Measurements from ENCODE around the gene DLD.
"Not testable (repeated sequence)": the region's sequence is repeated elsewhere in the genome, so short reads cannot be mapped to it uniquely, and the experiment has no call there.

Gene DLD

DNA sequence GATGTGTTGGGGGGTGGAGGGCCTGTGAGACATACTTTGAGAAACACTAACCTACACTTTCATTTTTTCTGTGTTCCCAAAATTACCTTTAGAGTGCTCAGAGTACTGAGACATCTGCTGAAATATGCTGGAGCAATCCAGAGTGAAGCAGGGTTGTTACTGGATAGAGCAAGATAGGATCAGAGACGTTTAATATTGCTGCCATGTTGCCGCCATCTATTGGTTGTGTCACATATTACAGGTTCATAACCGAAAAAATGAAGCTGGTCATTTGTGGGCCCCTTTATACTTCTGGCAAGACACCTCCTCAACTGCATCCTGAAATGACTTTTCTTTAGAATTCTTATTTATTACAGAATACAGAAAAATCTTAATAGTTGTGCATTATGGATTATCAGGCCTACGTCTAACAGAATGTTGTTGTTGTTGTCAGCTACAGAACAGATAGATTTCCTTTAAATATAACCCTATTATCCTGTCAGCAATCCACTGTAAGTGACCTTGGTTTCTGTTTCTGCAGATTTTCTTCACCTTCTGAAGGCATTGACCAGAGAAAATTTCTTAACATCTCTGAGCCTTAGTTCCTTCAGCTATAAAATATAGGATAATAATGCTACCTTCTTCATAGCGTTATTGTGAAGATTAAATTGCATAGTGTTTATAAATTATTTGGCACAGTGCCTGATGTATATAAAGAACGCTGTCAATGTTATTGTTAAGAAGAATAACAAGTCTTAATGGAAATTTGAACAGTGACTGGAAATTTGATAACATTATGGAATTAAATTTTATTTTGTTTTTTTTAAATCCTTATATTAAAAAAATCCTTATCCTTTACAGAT is 16.2 kb upstream of the DLD start:
- DNase-seq: peak; percentile 52

DNA sequence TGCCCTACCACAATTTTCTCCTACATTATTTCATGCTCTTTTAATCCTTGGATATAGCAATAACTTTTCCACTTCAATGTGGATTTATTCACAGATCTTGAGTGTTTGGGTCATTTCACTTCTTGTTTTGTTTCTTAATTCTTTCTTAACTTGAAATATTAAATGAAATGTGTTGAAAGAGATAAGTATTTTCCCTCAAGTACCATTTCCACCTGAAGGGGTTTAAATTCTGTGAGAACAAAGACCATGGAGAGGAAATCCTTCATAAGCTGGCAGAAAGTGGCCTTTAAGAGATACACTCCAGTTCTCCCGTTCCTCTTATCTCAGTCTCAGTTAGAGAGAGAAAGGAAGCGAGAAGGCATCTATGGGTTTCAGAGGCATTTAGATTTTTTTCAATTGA is 14.1 kb upstream of the DLD start:
- DNase-seq: no peak

DNA sequence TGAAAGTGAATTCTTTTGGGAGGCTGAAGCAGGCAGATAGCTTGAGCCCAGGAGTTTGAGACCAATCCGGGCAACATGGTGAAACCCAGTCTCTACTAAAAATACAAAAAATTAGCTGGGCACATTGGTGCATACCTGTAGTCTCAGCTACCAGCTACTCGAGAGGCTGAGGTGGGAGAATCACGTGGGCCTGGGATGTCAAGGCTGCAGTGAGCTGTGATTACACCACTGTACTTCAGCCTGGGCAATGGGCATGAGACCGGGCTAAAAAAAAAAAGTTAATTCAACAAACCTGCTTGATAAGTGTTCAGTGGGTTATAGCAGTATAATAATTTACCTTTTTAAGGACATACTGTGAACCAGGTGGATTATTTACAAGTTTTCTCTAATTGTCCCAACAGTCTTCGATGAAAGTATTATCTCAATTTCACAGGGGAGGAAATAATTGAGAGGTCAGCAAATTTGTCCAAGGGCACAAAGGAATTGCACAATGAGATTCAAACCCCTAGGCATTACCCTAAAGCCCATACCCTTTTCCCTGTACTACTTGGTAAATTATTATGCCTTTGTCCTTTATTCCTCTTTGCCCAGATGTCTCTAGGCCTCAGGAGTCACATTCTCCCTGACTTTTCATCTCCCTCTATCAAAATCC is 13.1 kb upstream of the DLD start:
- DNase-seq: no peak

DNA sequence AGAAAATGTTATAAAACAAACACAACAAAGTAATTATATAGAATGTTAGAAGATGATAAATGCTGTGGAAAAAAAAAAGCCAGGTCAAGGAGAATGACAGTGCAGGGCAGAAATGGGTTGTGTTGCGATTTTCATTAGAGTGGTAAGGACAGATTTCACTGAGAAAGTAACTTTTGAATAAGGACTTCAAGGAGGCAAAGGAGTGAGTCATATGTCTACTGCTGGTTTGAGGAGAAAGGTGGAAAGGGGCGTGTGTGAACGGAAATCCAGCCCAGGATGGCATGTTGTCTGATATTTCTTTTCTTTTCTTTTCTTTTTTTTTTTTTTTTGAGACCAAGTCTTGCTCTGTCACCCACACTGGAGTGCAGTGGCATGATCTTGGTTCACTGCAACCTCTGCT is 12.3 kb upstream of the DLD start:
- no peak for DNase-seq

DNA sequence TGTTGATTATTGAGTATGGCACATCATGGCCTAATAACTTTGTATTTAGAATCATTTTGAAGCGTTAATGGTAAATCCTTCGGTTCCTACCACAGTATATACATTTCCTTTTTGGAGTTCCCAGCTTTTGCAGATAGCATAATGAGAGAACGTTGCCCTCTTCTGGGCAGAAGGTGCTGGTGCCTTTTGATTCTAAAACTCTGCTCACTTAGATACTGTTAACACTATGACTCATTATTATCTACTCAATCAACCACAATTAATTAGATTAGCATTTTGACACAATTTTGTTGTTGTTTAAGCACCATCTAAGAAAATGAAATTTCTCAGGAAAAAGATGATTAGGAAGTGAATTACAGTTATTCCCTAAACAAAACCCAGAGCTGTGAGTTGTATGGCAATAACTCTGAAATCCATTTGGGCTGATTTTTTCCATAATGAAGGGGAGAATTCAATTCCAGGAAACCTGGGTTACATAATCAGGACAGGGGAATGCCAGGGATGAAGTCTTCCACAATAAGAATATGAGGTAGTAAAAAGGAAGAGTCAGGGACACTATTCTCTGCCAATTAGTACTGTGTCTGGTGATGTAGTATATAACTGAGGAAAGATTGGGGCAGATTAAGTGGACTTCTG is 11.5 kb upstream of the DLD start:
- DNase-seq: peak; percentile 13

DNA sequence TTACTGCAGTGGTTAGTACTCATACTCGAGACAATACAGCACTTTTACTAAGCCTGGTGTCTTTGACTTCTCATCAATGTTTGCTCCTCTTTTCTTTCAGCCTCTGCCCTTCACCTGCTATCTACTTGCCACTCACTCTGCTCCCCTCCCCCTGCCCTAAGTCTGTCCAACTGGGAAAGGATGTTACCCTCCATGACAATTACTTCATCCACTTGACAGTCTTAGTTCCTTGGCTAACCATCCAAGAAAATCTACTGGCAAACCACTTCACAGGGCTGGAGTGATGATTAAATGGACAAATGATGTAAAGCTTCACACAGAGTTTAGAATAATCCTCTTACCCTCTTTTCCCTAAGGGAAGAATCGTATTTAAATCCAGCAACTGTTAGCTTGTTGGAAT is 8.2 kb upstream of the DLD start:
- DNase-seq: no peak

DNA sequence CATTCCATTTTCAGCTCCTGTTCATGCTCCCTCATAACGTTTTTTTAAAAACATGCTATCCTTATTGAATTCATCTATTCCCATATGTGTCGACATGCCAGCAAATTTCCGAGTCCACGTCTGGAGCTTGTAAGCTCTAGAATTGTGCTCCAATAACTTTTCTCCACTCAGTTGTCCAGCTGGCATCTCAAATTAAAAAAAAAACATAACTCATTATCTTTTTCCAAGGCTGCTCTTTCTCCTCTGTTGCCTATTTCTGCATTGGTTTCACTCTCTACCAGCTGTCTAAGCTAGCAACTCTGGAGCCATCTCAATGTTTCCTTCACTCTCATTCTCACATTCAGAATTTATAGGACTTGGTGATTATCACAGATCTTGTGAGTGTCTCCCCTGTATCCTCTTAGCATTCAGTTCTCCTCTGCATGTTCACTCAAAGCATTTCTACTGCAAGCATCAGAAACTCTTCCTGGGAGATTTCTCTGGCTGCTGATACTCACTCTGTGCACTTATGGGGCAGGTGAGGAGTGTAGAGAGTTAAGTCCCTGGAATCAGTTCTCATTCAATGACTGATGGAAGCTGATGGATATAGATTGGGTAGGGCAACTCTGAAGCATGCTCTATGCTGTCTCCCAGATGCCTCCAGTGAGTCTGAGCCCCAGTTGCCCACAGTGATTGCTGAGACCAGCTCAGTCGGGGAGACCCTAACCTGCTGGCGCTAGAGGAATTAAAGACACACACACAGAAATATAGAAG is 6.7 kb upstream of the DLD start:
- DNase-seq: no peak

DNA sequence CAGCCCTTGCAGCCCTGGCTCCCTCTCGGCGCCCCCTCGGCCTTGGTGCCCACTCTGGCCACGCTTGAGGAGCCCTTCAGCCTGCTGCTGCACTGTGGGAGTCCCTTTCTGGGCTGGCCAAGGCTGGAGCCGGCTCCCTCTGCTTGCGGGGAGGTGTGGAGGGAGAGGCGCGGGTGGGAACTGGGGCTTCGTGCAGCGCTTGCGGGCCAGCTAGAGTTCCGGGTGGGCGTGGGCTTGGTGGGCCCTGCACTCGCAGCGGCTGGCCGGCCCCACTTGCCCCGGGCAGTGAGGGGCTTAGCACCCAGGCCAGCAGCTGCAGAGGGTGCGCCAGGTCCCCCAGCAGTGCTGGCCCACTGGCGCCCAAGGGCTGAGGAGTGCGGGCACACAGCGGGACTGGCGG is 3.2 kb upstream of the DLD start:
- not testable (repeated sequence) for DNase-seq

DNA sequence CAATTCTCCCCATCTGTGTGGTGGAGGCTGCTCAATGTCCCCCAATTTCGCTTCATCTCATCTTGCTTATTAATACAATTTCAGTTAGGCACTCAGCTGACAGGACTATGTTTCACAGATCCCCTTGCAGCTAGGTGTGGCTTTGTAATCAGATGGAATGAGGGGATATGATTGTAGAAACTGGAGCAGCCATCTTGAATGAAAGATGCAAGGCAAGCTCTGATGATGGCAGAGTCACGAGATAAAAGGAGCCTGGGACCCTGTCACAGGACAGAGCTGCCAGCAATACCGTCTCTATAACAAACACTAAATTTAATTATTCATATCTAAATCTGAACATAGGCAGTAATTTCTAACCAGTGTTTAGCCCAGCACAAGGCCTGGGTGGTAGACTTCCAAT is 991 bp upstream of the DLD start:
- DNase-seq: no peak

DNA sequence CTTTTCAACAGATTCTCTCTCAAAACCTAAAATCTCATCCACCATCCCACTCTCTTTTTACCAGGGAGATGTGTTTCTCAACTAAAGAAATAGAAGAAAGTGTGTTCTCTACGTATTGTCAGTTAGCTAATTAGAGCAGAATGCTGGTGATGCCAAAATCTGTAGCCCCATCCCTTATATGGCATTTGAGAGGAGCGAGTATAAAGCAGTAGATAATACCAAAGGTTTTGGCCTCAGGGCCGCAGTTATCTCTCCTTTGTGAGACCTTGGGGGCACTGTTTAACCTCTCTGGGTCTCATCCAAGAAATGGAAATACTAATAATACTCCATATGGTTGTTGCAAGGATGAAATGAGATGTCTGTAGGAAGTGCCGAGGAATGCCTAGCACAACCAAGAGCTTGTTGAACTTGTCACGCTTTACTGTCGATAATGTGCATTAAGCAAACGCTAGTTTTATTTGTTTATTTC is 456 bp upstream of the DLD start:
- peak; percentile 15 for DNase-seq

DNA sequence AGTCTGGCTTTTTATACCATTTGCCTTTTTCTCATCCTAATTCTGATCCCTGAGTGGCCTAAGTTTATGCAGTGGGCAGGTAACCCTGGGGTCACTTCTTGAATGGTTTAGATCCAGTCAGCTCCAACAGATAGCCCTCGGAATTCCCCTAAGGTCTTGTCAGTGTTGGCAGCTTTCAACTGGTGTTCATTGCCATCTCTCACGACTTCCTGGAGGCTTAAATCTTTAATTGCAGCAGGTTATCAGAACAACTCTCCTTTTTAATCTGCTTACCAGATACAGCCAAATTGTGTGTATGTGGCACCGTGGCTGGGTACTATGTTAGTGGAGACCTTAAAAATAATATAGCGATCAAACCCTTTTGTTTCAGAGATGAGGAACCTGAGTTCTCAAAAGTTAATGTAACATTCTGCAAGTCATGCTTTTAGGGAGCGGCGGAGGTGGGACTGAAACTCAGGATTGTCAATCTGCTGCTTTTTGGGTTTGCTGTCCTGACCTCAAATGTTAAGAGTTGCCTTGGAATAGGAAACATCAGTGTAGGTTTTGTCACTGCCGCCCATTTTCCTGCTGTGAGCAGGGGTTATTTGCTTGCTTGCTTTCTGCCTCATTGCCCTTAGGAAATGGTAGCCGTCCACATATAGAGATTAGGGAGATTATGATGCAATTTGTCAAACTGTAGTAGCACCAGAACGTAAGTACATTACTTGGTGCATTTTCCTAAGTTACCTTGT is 818 bp downstream of the DLD start:
- DNase-seq: no peak

DNA sequence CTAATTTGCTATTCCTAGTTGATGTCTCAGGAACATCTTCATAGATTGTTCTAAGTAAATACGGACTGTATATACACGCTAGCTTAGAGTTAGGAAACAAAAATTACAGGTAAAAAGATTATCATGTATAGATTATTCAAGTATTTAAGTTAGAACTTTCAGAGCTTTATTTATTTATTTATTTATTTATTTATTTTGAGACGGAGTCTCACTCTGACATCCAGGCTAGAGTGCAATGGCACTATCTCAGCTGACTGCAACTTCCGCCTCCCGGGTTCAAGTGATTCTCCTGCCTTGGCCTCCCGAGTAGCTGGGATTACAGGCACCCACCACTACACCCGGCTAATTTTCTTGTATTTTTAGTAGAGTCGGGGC is 1.4 kb downstream of the DLD start:
- DNase-seq: not testable (repeated sequence)

DNA sequence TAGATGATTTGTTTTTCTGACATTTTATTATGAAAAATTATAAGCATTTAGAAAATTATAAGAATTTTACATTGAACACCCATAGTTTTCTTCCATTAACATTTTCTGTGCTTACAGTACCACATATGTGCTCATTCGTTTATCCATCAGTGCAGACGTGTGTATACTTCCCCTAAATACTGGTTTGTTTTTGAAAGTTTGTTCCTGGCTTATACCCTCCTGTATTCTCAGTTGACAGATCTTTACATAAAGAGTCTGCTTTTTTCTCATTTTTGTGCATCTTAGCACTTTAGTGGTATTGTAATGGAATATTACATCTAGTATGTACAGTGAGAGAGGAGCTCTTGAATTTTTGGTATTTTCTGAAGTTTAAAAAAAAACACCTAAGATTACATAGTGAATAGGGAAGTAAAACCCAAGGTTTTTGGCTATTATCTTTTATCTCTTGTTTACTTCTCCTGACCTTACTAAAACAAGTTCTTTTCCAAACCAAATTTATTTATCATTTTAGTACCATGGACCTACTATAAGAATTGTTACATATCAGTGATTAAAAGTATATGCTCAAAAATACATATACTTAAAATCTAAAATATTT is 8.1 kb downstream of the DLD start:
- DNase-seq: no peak

DNA sequence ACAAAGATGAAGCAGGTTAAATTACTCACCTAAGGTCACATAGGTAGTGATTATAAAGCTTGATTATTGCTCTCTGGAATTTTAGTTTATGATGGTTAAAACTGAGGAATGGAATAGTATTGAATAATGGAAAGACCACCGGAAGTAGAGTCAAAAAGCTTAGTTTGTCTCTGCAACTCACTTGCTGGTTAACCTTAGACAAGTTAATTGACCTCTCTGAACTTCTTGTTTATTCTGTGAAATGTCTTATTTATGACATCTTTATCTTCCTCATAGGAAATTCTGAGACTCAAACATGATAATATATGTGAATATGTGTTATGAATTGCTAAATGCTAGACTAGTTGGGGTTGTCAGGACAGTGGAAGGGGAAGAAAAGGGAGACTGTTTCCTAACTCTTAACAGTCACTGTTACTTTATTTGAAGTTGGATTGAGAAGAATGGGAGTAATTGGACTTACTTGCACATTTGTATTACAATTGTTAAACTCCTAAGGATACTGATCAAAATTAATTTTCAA is 9.6 kb downstream of the DLD start:
- no peak for DNase-seq

DNA sequence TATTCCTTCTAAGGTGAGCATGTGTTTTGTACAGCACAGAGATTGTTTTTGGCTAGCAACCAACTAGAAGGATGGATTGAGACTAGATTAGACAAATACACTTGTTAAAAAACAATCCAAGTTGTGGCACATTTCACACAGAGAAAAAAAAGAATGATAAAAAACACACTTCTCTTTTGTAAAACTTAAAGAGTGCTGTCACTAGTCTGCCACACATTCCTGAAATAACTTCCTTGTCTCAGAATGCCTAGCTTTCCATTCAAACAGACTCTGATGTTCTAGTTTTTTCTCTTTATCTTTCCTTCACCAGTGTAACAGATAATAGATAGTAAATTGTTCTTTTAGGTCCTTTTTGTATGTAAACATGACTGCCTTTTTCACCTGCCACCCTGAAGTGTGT is 11.4 kb downstream of the DLD start:
- DNase-seq: no peak

DNA sequence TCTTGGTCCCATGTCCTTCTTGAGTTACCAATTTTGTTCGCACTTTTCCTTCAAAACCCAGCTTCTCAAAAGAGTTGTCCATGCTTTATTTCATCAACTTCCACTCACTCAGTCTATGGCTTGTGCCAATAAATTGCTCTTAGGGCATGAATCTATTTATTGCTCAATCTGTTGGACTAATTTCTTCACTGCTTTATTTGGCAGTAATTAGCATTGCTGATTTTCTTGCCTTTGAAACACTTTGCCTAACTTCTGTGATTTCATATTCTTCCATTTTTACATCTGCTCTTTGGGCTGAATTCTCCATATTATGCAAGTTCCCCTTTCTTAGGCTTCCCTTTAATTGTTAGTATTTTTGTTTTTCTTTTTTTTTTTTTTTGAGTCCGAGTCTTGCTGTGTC is 16.8 kb downstream of the DLD start:
- DNase-seq: no peak

DNA sequence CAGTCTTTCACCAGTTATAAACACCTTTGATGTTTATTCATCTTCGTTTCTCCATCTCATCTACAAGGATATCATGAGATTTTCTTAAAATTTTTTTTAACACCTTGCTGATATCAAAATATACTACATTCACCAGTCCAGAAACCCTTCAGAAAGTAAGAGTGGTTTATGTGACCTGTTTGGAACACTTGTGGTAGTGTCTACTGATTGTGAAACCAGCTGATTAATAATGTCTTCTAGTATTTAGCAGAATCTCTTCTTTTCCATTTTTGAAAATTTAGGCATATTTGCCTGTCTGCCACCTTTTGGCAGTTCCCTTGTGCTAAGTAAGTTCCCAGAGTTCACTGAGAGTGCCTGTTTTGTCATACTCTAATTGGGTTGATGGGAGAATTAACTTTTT is 18.5 kb downstream of the DLD start:
- DNase-seq: no peak

DNA sequence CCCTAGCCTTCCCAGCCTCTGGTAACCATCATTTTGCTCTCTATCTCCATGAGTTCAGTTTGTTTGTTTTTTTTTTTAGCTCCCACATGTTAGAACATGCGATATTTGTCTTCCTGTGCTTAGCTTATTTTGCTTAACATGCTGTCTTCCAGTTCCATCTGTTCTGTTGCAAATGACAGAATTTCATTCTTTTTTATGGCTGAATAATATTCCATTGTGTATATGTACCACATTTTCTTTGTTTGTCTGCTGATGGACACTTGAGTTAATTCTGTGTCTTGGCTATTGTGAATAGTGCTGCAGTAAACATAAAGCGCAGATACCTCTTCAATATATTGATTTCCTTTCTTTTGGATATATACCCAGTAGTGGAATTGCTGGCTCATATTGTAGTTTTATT is 21.0 kb downstream of the DLD start:
- DNase-seq: no peak

DNA sequence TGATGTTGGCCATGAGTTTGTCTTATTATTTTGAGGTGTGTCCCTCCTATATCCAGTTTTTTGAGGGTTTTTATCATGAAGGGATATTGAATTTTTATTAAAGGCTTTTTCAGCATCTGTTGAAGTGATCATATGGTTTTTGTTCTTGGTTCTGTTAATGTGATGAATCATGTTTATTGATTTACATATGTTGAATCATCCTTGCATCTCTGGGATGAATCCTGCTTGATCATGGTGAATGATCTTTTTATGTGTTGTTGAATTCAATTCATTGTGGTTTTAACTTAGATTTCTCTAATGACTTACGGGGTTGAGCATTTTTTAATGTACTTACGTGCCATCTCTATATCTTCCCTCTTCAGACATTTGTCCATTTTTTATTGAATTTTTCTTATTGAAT is 22.9 kb downstream of the DLD start:
- no peak for DNase-seq

DNA sequence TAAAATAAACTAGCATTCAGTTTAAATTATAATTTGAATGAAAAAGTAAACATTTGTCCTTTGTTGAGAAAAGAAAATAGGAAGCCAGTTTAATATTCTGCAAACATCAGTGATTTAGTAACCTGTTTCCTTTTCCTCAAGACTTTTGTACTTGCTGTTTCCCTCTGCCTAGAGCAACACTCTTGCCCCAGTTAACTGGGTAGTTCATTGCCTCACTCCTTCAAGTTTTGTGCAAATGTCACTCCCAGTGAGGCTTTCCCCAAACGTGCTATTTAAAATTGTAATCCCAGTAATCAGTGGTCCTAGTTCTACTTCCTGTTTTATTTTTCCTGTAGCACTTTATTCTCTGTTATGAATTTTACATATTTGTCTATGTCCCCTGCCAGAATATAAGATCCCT is 23.8 kb downstream of the DLD start:
- DNase-seq: no peak

DNA sequence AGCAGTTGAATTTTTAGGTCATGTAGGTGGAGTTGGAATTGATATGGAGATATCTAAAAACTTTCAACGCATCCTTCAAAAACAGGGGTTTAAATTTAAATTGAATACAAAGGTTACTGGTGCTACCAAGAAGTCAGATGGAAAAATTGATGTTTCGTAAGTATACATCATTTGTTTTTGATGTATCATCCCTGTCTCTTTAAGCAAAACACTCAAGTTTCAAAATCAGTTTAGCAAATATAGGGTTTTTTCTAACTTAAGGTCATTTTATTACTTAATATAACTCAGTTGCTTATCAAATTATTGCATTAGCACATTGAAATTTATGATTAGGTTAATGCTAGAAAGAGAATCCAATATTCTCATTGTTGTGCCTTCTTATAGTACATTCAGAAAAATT is 24.6 kb downstream of the DLD start:
- no peak for DNase-seq

Measured in NCI-H1092 (cell line).